Measurements from ENCODE around the gene FSTL4.
"Not testable (repeated sequence)": the region's sequence is repeated elsewhere in the genome, so short reads cannot be mapped to it uniquely, and the experiment has no call there.

FSTL4 gene

DNA sequence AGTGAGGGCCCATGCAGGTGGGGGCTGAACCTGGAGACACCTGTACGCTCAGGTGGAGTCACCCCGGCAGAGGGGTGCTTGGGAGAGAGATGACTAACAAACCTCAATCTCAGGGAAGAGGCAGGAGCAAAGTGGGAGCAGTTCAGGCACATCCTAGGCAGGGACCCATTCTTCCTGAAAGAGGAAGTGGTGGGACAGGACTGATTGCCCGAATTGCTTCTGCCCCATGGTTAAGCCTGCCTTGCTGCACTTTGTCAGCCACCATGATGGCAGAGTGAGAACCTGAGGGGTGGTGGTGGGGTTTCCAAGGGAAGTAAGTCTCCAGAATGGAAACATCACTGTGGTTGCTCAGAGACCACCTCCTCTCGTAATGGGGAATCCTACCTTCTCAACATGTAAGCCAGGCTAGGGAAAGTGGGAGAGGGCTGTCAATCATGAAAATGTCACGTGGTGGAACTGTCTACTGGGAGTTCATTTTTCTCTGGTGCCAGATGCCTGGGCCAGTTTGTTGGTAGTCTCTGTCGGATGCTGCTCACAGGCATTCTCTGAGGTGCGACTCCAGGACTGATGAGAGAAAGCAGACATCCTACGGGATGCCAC lies 410.2 kb downstream of the FSTL4 start:
- no peak for DNase-seq

DNA sequence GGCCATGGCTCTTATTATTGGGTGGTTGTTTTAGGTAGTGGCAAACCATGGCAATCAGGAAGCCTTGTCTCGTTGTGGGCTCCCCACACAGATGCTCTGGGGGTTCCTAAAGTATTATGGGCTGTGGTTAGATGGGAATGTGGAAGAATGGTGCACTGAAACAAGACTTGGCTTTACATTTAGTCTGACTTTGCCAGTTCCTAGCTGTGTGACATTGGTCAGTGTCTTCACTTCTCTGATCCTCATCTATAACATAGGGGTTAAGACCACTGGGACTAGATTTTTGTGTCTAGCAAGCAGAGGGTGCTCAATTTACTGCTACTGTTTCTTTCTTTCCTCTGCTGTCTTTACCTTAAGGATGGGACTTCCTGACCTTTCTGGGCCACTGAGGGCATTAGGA lies 411.0 kb downstream of the FSTL4 start:
- no peak for DNase-seq

DNA sequence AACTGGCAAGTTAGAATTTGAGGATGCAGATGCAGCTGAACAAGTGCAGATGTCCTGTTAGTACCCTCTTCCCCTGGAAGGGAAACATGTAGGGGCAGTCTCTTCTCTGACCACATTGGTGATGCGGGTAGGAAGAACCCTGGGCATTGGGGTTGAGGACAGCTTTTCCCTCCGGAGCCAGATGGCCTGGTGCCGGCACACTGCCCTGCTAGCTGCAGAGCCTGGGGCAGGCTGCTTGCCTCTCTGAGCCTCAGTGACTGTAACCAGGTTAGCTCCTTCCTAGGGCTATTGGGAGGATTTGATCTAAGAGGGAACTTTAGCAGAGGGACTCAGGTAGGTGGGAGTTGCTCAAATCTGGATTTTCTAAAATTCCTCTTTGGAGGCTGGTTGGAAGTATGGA lies 412.1 kb downstream of the FSTL4 start:
- no peak for DNase-seq

DNA sequence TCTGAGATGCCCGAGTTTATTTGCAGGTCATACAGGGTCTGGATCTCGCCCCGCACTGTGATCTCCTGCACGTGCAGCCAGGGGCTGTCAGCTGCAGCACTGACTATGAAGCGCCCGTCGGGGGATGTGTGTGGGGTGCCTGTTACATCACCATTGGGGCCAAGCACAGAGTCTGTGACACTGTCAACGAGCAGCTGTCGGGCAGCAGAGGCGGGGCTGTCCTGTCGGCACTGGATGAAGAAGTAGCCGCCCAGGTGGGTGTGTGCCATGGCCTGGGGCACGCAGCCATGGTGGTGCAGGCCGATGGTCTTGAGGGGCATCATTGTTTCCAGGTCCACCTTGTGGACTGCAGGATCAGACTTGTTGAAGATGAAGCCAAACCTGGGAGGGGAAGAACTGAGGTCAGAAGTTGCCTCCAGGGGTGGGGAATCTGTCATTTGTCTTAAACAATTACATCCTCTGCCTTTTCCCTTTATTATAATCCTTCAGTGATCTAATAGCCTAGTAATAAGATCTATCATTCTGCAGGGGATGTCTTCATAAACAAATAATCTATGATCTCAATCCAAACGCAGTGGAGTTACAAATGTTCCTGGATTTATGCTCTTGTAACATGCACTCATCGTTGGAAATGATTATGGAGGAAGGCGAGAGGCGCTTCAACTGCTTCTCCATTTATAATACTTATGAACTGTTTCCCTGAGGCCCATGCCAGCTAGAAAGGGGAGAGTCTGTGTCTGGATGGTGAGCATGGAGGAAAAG lies 412.7 kb downstream of the FSTL4 start:
- no peak for DNase-seq

DNA sequence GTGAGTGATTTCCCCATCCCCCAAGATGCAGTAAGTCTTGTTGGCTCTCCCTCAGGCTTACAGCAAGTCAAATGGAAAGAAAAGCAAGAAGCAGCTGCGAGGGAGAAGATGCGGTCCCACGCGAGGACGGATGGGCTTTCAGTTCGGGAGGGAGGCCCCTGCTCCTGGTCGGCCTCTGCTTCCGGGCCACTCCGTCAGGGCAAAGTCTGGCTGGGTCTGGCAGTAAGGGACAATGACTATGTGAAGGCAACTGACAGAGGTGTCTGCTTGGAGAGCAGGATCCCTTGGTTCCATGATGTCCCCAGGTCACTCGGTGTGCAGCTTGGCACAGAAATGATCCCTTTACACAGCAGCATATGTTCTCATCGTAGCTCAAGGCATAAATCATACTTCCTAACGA lies 413.8 kb downstream of the FSTL4 start:
- no peak for DNase-seq

DNA sequence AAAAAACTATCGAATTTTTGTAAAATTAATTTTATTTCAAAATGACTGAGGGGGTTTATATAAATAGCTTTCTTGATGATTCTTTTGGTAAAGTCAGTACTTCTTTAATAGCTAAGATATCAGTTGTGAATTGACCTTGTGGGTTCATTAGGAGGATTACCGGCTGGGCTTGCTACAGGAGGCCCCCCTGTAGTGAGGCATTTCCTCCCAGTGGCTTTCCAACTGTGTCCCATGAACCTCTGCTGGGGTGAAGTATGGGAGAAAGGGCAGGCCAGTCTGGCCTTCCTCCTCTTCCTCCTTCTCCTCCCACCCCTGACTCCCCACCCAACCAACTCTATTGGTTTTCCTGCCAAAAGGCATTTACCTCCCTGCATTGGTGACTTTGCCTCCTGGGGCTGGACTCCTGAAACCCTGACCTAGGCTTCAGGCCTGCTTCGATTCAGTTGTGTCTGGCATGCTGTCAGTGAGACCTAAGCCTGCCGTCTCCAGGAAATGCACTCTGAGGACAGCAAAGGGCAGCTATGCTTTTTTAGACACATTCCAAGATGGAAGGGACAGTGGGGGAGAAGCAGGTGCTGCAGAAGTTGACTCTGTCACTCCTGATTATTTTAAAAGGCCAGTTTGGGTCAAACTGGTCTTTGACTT lies 415.8 kb downstream of the FSTL4 start:
- no peak for DNase-seq

DNA sequence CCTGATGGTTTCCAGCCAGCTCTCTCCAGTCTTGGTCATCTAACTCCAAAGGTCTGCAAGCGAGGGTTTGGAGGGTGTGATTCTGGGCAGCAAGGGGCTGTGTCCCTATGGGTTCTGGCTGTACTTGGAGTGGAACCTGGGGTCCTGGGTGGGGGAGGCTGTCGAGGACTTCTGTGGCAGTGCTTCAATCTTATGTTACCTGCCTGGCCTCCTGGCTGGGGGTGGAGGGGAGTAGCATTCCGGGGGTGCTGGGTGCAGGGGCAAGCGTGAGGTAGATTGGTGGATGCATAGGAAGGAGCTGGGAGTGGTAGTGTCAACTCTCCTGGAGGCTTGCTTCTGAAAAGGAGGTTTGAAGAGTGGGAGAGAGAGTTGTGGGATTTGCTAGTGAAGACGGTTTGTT lies 417.1 kb downstream of the FSTL4 start:
- DNase-seq: no peak

DNA sequence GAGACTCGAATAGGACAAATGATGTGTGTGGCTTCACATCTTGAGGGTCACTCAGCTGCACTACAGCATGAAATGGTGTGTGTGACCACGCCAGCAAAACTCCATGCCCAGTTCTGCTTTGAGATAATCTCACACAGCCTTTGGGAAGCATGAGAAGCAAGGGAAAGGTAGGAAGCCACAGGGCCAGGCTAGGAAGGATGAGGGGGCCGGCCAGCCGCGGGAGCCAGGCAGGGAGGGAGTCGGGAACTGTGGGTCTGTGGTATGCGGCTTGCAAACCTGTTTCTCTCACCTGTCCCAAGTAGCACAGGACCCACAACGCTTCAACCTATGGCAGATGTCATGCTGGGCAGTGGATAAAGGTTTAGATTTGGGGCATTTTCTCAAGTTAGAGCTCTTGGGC lies 418.5 kb downstream of the FSTL4 start:
- no peak for DNase-seq

DNA sequence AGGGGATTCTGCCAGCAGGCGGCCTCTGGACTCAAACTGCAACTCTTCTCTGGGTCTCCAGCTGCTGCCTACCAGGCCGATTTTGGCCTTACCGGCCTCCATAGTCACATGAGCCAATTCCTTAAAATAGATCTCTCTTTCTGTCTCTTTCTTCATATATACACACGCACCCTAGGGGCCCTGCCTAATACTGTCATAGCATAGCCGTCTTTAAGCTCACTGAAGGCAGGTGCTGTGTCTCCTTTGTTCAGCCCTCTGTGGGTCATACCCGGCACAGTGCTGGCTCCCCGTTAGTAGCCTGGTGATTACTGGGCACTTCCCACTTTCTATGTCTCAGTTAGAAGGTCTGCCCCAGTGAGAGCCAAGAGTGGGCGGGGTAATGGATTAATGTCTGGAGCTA lies 419.6 kb downstream of the FSTL4 start:
- DNase-seq: no peak

DNA sequence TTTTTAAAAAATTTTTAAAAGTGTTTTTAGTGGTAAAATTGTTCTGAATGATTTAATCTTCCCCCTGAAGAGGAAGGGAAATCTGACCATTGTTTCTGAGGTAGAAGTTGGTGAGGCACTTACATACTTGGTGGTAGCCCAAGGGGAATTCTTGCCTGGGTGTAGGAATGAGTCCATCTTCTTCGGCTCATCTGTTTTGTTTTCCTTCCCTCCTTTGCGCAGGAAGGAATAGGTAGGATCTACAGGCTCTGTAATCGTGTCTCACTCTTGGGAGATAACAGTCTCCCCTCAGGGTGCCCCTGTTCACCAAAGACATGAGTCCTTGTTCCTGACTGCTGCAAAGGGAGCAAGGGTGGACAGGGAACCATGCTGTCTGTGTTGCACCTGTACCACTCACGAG lies 422.5 kb downstream of the FSTL4 start:
- no peak for DNase-seq

DNA sequence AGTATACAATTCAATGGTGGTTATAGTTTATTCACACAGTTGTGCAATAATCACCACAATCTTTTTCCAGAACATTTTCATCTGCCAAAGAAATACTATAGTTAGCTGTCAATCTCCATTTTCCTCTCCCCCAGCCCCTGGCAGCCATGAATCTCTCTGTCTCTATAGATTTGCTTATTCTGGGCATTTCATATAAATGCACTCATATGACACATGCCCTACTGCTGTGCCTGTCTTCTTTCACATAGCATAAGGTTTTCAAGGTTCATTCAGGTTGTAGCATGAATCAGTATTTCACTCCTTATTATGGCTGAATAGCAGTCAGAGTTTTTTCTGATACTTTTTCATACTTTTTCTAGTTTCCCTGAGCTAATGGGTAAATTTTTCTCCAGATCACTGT lies 432.9 kb downstream of the FSTL4 start:
- no peak for DNase-seq

DNA sequence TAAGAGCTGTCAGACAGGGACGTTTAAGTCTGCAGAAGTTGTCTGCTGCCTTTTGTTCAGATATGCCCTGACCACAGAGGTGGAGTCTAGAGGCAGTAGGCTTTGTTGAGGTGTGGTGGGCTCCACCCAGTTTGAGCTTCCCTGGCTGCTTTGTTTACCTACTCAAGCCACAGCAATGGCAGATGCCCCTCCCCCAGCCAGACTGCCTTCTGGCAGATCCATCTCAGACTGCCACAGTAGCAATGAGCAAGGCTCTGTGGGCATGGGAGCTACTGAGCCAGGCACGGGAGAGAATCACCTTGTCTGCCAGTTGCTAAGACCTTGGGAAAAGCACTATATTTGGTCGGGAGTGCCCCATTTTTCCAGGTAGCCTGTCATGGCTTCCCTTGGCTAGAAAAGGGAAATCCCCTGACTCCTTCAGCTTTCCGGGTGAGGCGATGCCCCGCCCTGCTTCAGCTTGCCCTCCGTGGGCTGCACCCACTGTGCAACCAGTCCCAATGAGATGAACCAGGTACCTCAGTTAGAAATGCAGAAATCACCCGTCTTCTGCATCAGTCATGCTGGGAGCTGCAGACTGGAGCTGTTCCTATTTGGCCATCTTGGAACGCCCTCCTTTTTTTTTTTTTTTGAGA lies 441.5 kb downstream of the FSTL4 start:
- not testable (repeated sequence) for DNase-seq

DNA sequence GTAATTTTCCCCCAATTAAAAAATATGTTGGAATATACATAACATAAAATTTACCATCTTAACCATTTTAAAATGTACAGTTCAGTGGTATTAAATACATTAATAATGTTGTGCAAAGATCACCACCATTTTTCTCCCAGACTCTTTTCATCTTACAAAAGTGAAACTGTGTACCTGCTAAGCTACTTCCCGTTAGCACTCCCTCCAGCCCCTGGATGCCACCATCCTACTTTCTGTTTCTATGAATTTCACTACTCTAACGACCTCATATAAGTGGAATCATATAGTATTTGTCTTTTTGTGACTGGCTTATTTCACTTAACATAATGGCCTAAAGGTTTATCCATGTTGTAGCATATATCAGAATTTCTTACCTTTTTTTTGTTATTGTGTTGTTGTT lies 447.6 kb downstream of the FSTL4 start:
- no peak for DNase-seq

DNA sequence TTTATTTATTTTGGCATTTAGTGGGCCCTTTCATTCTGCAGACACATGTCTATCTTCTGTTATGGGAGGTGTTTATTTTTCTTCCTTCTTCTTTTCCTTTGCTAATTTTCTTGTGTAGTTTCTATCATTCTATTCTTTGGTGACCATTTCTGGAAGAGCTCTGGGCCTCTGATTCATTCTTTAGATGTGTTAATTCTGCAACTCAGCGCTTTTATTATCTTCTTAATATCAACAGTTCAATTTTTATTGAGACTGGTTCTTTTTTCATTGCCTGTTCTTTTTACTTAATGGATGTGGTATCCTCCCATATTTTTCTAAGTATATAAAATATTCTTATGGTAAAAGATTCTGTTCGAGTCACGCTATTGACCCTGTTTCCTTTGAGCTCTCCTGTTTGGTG lies 448.5 kb downstream of the FSTL4 start:
- DNase-seq: no peak

DNA sequence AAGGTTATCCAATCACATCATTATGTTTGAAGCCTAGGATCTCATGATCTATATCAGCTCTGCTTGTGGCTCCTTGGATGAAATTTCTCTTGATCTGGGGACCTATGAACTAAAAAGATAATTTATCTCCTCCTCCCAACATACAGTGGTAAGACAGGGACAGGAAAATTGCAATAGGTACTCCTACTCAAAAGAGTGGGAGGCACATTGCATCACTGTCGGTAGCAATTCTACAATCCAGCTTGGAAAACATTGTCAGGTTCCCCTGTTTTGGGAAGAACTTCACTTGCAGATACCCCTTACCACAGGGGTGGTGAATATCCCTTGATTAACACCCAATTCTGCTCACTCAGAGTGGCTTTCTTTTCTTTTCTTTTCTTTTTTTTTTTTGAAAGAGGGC lies 452.8 kb downstream of the FSTL4 start:
- no peak for DNase-seq

DNA sequence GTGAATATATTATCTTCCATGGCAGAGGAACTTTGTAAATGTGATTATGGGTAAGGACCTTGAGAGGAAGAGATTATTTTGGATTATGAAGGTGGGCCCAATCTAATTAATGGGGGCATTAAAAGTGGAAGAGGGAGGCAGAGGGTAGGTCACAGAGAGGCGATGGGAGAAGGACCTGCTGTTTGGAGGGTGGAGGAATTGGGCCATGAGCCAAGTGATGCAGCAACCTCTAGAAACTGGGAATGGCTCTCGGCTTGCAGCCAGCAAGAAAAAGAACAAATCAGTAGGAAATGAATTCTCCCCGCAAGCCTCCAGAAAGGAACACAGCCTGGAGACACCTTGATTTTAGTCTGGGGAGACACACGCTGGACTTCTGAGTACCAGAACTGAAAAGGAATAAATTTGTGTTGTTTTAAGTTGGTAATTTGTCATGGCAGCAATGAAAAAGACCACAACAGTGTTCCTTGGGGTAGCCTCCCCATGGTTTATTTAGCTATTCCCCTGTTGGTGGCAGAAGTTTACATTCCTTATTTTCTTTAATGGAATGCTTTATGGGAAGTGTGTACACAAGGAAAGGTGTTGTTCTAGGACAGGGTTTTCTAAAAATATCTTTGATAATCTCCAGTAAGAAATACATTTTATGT lies 456.9 kb downstream of the FSTL4 start:
- no peak for DNase-seq

DNA sequence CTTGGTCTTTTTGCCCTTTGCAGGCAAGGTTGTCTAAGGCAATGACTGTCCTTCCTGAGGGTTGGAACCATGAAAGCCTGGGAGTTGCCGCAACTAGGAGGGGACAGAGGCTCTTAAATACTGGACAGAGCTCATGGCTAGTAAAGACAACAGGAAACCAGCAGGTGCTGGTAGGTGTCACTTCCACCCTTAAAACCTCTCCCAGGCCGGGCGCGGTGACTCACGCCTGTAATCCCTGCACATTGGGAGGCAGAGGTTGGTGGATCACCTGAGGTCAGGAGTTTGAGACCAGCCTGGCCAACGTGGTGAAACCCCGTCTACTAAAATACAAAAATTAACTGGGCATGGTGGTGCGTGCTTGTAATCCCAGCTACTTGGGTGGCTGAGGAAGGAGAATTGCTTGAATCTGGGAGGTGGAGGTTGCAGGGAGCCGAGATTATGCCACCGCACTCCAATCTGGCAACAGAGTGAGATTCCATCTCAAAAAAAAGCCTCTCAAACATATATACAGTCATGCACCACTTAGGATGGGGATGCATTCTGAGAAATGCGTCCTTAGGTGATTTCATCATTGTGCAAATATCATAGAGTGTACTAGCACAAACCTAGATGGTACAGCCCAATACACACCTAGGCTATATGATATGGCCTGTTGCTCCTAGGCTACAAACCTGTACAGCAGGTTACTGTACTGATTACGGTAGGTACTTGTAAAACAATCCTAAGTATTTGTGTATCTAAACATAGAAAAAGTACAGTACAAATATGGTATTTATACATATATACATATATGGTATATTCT lies 457.9 kb downstream of the FSTL4 start:
- no peak for DNase-seq

DNA sequence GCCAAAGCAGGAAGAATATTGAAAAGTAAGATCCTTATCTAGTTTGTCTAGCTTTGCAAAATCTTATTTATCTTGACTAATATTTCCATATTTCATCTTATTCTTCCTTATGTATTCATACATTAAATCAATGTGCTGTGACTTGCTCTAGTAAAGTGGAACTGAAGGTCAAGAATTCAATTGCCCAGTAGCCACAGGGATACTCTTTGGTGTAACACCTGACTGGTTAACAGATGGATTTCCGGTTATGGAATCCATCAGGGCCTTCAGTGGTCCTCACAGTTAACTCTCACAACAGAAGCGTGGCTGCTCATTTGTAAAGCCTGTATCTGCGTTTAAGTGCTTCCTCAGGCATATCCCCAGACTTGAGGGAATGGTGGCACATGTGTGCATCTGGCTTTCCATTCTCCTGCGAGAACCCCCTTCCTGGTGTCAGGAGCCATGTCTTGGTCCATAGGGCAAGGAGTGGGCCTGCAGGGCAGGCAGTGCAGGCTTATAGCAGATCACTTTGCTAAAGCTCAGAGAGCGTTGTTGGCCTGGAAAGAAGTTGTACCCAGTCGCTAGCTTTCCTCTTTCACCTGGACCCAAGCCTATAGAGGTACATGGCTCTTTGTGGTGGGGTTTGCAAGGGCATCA lies 461.3 kb downstream of the FSTL4 start:
- DNase-seq: no peak

DNA sequence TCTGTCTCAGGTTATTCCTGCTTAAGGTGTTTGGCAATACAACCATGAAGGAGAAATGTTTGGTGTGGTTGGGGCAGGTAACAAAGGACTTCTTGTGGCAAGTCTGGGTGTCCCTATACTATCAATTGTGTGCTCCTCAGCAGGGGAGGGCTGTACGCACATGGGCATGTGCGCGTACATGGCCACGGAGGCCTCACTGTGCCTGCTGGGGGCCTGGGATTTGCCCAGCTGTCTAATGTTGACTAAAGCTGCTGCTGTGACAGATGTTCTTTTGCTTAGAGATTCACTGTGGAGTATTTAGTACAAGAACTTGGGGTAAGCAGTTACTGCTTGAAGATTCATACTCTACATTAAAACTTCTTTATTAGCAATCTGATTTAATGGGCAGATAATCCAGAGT lies 463.0 kb downstream of the FSTL4 start:
- DNase-seq: no peak

DNA sequence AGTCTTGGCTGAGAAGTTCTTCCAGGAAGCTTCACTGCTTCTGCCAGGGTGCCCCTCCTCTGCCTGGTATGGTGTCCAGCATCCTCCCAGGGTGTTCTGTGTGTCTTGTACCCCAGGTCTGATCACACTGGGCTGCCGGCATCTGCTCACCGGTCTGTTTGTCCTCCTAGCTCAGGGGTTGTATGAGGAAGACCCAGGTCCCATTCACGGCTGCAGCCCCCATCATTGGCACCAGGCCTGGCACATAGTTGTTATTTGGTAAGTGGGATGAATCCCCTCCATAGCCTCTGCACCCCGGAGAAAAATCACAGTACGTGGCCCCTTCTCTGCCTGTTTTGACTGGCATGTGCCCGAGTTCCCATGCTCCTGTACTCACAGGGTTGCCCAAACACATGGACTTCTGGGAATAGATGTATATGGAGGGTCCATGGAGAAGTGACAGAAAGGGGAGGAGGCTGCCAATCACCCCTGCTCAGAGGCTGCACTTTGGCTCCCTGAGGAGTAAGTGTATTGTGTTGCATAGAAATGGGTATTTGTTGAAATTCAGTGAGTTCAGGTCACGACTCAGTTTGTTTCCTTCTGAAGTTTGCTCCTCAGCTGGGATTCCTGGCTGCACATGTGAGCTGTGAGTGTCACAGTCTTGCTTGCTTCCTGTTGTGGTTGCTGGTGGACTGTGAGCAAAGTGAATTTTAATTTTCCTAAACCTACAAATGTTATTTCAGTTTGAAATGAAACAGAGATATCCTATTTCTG lies 464.4 kb downstream of the FSTL4 start:
- no peak for DNase-seq

DNA sequence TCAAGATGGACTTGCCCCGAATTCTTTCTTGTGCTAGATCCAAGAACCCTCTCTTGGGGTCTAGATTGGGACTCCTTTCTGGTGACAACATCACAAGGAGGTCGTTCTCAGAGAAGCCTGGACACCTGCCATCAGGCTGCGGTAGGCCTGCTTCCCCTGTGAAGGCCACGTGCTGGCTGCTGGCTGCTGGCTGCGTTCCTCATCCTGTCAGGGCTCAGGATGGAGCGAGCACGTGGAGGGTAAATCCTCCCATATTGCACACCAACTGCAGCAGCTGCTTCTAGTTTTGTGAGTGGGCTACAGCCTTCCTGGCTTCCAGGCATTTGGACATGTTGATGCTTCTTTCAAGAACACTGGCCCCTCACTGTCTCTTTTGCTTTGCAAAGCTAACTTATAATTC lies 464.9 kb downstream of the FSTL4 start:
- DNase-seq: no peak

All from NCI-H1436 treated with DMSO at 0.1 percent for 48 hours (cell line).